Activated naive CD4-positive, alpha-beta T cell treated with anti-CD3 and anti-CD28 coated beads, Interleukin-2, amount 10 ng/mL, durations not matched to agents 7 days and 5 days (primary cell): Measurements from ENCODE around the gene TEAD4.

ENCODE experiments used
- CTCF ChIA-PET: fragments of 350-600 bp; sonication (Branson Sonifier 250); formaldehyde crosslinking; loops from one replicate; lab custom pipeline; 2021; ENCODE audit warnings: antibody characterized with exemption; lab: Charles Lee
- DNase-seq: peaks from one replicate; pipeline ENCODE4 v3.0.0-alpha.2; 2020
- H3K27ac Mint-ChIP-seq: one replicate; pipeline ENCODE4 v1.8.0; 2021; ENCODE audit warnings: mild to moderate bottlenecking, moderate library complexity, mixed read lengths
- H3K27me3 Mint-ChIP-seq: one replicate; pipeline ENCODE4 v1.8.0; 2021; ENCODE audit warnings: mild to moderate bottlenecking, mixed read lengths
- H3K36me3 Mint-ChIP-seq: one replicate; pipeline ENCODE4 v1.8.0; 2021; ENCODE audit warnings: mixed read lengths
- H3K4me1 Mint-ChIP-seq: one replicate; pipeline ENCODE4 v1.8.0; 2021; ENCODE audit warnings: mixed read lengths
- H3K4me3 Mint-ChIP-seq: one replicate; pipeline ENCODE4 v1.8.0; 2021; ENCODE audit warnings: mild to moderate bottlenecking, moderate library complexity, mixed read lengths
- H3K9me3 Mint-ChIP-seq: one replicate; pipeline ENCODE4 v1.8.0; 2021; ENCODE audit warnings: mixed read lengths

TEAD4 gene

GRCh38 chr12:3084742-3085141 lies 125.5 kb downstream of the TEAD4 start:
- Mint-ChIP-seq H3K4me3 (no peak overlapping the region), H3K36me3 (no peaks in the 10 kb centered on the region), H3K27ac (no peak overlapping the region), H3K27me3 (peaks cover 28% of the 10 kb centered on the region), H3K4me1 (peaks cover 10% of the 10 kb centered on the region), H3K9me3 (no peaks in the 10 kb centered on the region)
- no peak for DNase-seq
- CTCF ChIA-PET, result no interaction called here

DNA sequence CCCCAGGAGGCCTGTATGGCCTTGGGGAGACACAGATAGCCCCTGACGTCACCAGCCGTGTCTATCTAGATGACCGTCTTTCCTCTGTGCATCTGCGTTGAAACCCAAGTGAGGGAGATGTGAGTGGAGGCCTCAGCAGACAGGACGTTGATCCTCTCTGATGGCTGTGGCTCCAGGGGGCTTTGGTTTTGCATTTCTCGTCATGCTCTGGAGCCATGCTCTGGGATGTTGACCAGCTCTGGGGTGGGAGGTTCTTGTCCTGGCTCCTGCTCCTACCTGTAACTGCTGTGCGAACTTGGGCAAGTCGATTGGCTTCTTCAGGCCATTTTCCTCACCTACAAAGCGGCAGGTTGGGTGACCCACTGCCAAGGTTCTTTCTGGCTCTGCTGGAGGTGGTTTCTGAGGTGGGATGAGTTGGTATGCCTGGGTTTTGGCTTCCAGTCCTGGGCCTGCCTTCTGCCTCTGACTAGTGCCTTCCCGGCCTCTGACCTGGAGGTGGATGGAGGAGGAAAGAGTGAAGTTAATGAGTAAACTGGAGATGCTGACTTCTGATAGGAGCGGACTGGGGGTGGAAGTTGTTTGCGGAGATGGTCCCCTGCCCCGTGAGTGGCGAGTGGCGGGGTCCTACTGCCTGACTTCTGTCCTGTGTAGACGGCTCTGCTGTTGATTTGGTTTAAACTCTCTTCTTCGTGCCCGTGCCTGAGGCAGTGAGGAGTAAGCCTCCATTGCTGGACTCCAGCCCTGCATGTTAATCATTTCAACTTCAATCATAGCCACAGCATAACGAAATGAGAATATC lies 126.3 kb downstream of the TEAD4 start:
- no peaks in the 10 kb centered on the region for H3K36me3 Mint-ChIP-seq
- no peak overlapping the region for H3K4me3 Mint-ChIP-seq
- no peak for DNase-seq
- H3K27ac Mint-ChIP-seq, result no peak overlapping the region
- peaks cover 28% of the 10 kb centered on the region for H3K27me3 Mint-ChIP-seq
- CTCF ChIA-PET, result no interaction called here
- peaks cover 10% of the 10 kb centered on the region for H3K4me1 Mint-ChIP-seq
- no peaks in the 10 kb centered on the region for H3K9me3 Mint-ChIP-seq

- Mint-ChIP-seq H3K36me3 (no peaks in the 10 kb centered on the region), H3K27ac (no peak overlapping the region), H3K27me3 (peaks cover 28% of the 10 kb centered on the region), H3K9me3 (no peaks in the 10 kb centered on the region), H3K4me1 (peaks cover 10% of the 10 kb centered on the region), H3K4me3 (no peak overlapping the region)
- DNase-seq, result no peak
- CTCF ChIA-PET, result no interaction called here
Measured at GRCh38 chr12:3086211-3086610, 127.0 kb downstream of the TEAD4 start.

DNA sequence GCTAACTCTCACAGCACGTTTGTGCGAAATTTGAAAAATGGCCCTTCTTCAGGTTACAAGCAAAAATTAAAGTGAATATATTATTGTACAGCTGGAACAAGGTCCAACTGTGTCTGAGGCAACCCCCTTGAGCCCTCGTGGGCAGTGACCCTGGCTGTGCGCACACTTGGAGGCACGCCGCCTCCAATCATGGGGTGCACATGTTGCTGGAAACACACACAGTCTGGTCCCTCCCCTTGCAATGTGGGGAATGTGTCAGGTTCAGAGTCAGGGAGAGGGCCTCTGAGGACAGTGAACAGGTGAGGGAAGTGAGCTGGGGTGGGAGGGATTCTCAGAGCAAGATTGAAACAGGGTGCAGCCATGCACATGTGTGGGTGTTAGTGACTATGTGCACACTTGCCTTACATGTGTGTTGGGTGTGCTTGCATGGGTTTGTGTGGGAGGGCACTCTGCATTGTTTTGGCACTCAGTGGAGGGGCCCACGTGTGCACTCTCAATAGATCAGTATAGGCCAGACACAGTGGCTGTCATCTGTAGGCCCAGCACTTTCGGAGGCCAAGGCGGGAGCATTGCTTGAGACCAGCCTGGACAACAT lies 127.6 kb downstream of the TEAD4 start:
- DNase-seq, result no peak
- CTCF ChIA-PET, result no interaction called here
- no peaks in the 10 kb centered on the region for H3K9me3 Mint-ChIP-seq
- no peaks in the 10 kb centered on the region for H3K36me3 Mint-ChIP-seq
- no peak overlapping the region for H3K4me3 Mint-ChIP-seq
- peaks cover 10% of the 10 kb centered on the region for H3K4me1 Mint-ChIP-seq
- H3K27me3 Mint-ChIP-seq, result peaks cover 21% of the 10 kb centered on the region
- H3K27ac Mint-ChIP-seq, result no peak overlapping the region

DNA sequence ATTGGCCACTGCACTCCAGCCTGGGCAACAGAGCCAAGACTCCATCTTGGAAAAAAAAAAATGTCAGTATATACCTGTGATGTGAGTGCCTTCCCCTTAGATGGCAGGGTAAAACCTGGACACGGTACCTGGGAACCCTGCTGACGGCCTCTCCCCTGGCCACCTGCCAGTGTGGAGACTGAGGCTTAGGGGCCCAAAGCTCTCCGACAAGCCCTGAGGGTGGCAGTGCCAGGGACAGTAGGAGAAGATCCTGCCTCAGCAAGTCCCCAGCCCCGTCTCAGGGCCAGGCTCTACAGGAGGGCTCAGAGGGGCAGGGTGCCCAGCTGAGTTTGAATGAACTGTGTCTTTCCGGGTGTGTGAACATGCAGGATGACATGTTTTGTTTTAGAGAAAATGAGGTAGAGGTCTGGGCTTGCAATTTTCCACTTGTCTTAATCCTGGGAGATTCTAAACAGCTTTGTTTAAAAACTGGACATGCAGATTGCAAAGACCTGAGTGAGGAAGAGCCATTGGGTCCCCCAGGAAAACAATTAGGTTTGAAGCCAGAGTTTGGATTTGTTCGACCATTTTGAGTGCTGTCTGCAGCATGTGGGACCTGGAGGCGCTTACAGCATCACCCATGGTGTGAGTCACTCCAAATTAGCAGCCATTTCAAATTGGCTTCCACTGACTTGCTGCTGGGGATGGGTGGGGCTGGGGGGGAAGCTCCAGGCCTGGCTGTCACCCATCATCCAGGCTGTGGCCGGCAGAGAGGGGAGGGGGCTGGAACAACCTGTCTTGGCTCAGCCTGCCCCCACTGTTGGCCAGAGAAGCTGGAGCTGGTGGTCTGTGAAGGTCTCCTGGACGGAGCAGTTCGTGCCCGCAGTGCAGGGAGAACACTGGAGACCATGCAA lies 128.8 kb downstream of the TEAD4 start:
- DNase-seq, result no peak
- Mint-ChIP-seq H3K4me3 (no peak overlapping the region), H3K36me3 (no peaks in the 10 kb centered on the region), H3K27ac (no peak overlapping the region), H3K4me1 (peaks cover 10% of the 10 kb centered on the region), H3K27me3 (peaks cover 12% of the 10 kb centered on the region), H3K9me3 (no peaks in the 10 kb centered on the region)
- CTCF ChIA-PET, result no interaction called here

- CTCF ChIA-PET, result no interaction called here
- no peaks in the 10 kb centered on the region for H3K9me3 Mint-ChIP-seq
- no peaks in the 10 kb centered on the region for H3K4me1 Mint-ChIP-seq
- peaks cover 12% of the 10 kb centered on the region for H3K27me3 Mint-ChIP-seq
- no peaks in the 10 kb centered on the region for H3K36me3 Mint-ChIP-seq
- no peak for DNase-seq
- H3K4me3 Mint-ChIP-seq, result no peak overlapping the region
- no peak overlapping the region for H3K27ac Mint-ChIP-seq
Measured at GRCh38 chr12:3089588-3089987, 130.4 kb downstream of the TEAD4 start.
